ENCODE data around the gene CORO2B. TPM values are rescaled to one million over a fixed set of nuclear protein-coding genes. Genes with fewer than 3 reads are reported as not detected.

The CORO2B gene
- polyA plus RNA-seq, 3 donors from 2014 or later = not detected

DNA sequence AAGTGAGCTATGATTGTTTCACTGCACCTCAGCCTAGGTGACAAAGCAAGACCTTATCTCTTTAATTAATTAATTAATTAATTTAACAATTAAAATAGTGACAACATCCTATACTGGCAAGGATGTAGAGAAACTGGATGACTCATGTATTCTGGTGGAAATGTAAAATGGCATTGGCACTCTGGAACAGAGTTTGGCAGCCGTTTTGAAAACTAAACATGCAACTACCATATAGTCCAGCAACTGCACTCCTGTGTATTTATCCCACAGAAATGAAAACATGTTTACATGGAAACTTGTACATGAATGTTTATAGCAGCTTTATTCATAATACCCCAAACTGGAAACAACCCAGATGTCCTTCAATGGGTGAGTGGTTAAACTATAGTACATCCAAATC lies 185.3 kb downstream of the CORO2B start:
- Mint-ChIP-seq H3K27ac (no peak overlapping the region), H3K9me3 (no peaks in the 10 kb centered on the region), H3K27me3 (ENCODE audit: low read depth in 3 of 3) (peaks cover 4 to 29% (median 5%) of the 10 kb centered on the region in 3 donors), H3K36me3 (no peaks in the 10 kb centered on the region), H3K4me1 (no peaks in the 10 kb centered on the region), H3K4me3 (no peak overlapping the region)
- DNase-seq = no peak

DNA sequence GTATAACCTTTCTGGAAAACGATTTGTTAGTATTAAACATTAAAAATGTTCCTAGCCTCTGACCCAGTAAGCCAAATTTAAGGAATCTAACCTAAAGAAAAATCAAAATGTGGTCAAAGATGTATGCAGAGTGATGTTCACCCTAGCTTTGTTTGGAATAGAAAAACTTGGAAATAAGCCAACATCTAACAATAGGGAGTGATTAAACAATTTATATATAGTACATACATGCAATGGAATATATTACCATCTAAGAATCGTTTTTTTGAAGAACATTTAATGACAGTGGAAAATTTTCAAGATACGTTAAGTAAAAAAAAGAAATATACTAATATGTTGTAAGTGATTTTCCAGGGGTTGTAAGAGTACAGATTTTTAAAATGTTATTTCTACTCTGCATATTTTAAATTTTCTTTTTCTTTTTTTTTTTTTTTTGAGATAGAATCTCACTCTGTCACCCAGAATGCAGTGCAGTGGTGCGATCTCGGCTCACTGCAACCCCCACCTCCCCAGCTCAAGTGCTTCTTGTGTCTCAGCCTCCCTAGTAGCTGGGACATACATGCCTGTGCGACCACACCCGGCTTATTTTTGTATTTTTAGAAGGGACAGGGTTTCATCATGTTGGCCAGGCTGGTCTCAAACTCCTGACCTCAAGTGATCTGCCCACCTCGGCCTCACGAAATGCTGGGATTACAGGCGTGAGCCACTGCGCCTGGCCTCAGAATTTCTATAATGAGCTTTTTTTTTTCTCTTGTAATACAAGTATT lies 187.0 kb downstream of the CORO2B start:
- H3K36me3 Mint-ChIP-seq = no peaks in the 10 kb centered on the region
- H3K9me3 Mint-ChIP-seq = no peaks in the 10 kb centered on the region
- no peaks in the 10 kb centered on the region for H3K4me1 Mint-ChIP-seq
- no peak for DNase-seq
- peaks cover 5 to 24% (median 5%) of the 10 kb centered on the region in 3 donors for H3K27me3 Mint-ChIP-seq (ENCODE audit: low read depth in 3 of 3)
- H3K27ac Mint-ChIP-seq = no peak overlapping the region
- no peak overlapping the region for H3K4me3 Mint-ChIP-seq

DNA sequence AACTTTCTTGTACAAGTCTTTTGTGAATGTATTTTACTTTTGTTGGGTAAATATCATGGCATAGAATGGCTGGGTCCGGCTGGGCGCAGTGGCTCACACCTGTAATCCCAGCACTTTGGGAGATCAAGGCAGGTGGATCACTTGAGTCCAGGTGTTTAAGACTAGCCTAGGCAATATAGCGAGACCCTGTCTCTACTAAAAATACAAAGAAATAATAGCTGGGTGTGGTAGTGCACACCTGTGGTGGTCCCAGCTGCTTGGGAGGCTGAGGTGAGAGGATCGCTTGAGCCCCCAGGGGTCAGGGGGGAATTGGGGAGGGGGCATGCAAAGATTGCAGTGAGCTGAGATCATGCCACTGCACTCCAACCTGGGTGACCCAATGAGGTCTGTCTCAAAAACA lies 189.0 kb downstream of the CORO2B start:
- Mint-ChIP-seq H3K27ac (no peak overlapping the region), H3K9me3 (peaks cover 0 to 1% (median 0%) of the 10 kb centered on the region in 6 donors), H3K27me3 (ENCODE audit: low read depth in 3 of 3) (peaks cover 3 to 16% (median 7%) of the 10 kb centered on the region in 3 donors), H3K4me3 (no peak overlapping the region), H3K4me1 (no peaks in the 10 kb centered on the region), H3K36me3 (no peaks in the 10 kb centered on the region)
- no peak for DNase-seq

DNA sequence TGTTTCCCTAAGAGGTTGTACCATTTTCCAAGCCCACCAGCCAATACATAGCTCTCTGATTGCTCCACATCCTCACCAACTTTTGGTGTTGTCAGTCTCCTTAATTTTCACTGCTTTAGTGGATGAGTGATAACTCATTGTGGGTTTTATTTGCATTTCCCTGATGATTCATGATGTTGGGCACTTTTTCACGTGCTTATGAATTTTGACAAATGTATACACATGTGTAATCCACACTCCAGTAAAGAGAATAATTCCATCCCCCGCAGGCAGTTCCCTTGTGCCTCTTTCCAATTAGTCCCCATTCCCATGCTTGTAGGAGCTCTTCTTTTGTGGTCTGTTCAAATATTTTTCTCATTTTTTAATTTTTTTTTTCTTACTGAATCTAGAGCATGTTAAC lies 189.5 kb downstream of the CORO2B start:
- DNase-seq = no peak
- peaks cover 0 to 1% (median 0%) of the 10 kb centered on the region in 6 donors for H3K9me3 Mint-ChIP-seq
- peaks cover 3 to 16% (median 3%) of the 10 kb centered on the region in 3 donors for H3K27me3 Mint-ChIP-seq (ENCODE audit: low read depth in 3 of 3)
- no peaks in the 10 kb centered on the region for H3K4me1 Mint-ChIP-seq
- H3K36me3 Mint-ChIP-seq = no peaks in the 10 kb centered on the region
- H3K4me3 Mint-ChIP-seq = no peak overlapping the region
- H3K27ac Mint-ChIP-seq = no peak overlapping the region

DNA sequence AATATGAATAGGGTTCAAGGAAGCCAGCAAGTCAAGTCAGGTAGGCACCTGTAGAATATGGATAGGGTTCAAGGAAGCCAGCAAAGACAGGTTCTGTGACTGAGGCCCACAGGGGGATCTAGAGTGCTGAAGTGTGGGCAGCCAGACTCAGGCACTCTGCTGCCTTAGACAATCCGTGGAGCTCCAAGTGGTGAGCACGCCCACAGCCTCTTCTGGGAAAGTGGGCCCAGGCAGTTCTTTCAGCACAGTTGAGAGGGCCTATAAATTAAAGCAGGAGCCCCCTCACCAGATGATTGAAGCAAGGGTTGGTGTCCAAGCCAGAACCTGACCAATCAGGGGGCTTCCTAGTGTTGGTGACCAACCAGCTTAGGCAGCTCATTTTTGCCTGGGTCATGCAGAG lies 190.9 kb downstream of the CORO2B start:
- DNase-seq = no peak
- H3K36me3 Mint-ChIP-seq = no peaks in the 10 kb centered on the region
- no peak overlapping the region for H3K27ac Mint-ChIP-seq
- peaks cover 3 to 15% (median 4%) of the 10 kb centered on the region in 3 donors for H3K27me3 Mint-ChIP-seq (ENCODE audit: low read depth in 3 of 3)
- peaks cover 6 to 9% of the 10 kb centered on the region in 2 donors for H3K4me1 Mint-ChIP-seq
- H3K4me3 Mint-ChIP-seq = no peak overlapping the region
- H3K9me3 Mint-ChIP-seq = peaks cover 0 to 1% (median 0%) of the 10 kb centered on the region in 6 donors

DNA sequence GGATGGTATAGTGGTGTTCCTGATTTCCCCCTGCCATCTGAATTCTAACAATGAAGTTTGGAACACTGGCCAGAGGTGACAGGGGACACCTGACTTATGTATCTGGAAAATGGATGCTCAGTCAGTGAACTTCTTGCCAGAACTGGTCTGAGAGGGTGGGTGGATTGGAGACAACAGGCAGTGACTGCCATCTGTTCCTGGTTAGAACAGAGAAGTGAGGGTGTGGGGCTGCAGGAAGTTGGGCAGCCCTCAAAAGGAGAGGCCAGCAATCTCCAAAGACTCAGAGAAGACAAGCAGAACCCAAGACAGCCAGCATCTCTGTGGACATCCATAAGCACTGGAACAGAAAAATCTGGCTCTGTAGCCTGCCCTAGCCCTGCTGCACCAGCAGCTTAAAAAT lies 191.4 kb downstream of the CORO2B start:
- no peak for DNase-seq
- H3K27ac Mint-ChIP-seq = no peak overlapping the region
- no peaks in the 10 kb centered on the region for H3K36me3 Mint-ChIP-seq
- H3K4me1 Mint-ChIP-seq = peaks cover 10 to 14% of the 10 kb centered on the region in 2 donors
- H3K27me3 Mint-ChIP-seq (ENCODE audit: low read depth in 3 of 3) = peaks cover 3 to 15% (median 4%) of the 10 kb centered on the region in 3 donors
- H3K9me3 Mint-ChIP-seq = peaks cover 0 to 1% (median 0%) of the 10 kb centered on the region in 6 donors
- H3K4me3 Mint-ChIP-seq = no peak overlapping the region

DNA sequence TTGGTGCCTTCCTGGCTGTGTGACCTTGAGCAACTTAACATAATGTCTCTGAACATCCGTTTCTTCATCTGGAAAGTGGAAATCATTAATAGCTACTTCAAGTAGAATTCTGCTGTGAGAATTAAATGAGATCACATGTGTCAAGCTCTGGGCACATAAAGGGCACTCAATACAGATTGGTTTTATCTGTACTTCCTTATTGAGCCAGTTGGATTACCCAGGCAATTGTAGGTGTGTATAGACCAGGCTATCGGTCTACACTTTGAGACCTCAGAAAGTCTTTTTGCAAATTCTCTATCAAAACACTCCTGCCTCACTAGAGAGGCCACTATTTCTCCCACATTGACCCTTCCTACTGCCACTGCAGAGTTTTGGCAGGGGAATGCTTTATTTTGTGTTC lies 194.2 kb downstream of the CORO2B start:
- H3K4me1 Mint-ChIP-seq = peaks cover 38 to 40% of the 10 kb centered on the region in 2 donors
- H3K27me3 Mint-ChIP-seq (ENCODE audit: low read depth in 3 of 3) = peaks cover 4 to 13% (median 7%) of the 10 kb centered on the region in 3 donors
- peaks cover 0 to 1% (median 0%) of the 10 kb centered on the region in 6 donors for H3K9me3 Mint-ChIP-seq
- no peak overlapping the region for H3K27ac Mint-ChIP-seq
- H3K4me3 Mint-ChIP-seq = no peak overlapping the region
- DNase-seq = no peak
- H3K36me3 Mint-ChIP-seq = peaks cover 0 to 2% (median 0%) of the 10 kb centered on the region in 3 donors

DNA sequence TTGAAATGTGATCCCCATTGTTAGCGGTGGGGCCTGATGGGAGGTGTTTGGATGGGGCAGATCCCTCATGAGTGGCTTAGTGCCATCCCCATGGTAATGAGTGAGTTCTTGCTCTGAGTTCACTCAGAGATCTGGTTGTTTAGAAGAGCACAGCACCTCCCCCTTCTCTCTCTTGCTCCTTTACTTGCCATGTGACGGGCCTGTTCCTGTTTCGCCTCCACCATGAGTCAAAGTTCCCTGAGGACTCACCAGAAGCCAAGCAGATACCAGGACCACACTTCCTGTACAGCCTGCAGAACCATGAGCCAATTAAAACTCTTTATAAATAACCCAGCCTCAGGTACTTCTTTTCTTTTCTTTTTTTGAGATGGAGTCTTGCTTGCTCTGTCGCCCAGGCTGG lies 195.3 kb downstream of the CORO2B start:
- Mint-ChIP-seq H3K4me1 (peaks cover 38 to 46% of the 10 kb centered on the region in 2 donors), H3K9me3 (peaks cover 0 to 1% (median 0%) of the 10 kb centered on the region in 6 donors), H3K36me3 (peaks cover 5 to 12% (median 5%) of the 10 kb centered on the region in 3 donors), H3K27ac (peak overlapping the region in 1 of 6 donors; percentile 23), H3K4me3 (no peak overlapping the region), H3K27me3 (ENCODE audit: low read depth in 3 of 3) (peaks cover 4 to 7% (median 5%) of the 10 kb centered on the region in 3 donors)
- DNase-seq = no peak

DNA sequence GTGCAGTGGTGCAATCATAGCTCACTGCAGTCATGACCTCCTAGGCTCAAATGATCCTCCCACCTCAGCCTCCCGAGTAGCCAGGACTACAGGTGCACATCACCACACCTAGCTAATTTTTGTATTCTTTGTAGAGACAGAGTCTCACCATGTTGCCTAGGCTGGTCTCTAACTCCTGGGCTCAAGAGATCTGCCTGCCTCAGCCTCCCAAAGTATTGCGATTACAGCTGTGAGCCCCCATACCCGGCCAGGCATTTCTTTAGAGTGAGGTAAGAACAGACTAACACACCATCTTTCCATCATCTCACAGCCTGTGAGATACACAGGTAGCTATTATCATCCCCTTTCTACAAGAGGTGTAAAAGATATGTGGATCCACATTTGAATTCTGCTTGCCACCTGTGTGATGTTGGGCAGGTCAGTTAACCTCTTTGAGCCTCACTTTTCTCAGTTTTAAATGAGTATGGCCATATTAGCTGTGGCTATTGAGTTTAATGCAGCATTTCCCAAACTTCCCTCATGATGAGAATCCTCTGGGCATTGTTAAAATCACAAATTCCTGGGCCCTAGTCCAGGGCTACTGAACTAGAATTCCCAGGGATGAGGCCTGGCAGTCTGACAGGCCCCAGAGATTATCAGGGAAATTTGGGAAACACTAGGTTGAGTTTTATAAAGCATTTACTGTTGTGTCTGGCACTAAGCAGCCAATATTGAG lies 195.9 kb downstream of the CORO2B start:
- peaks cover 38 to 46% of the 10 kb centered on the region in 2 donors for H3K4me1 Mint-ChIP-seq
- H3K27ac Mint-ChIP-seq = peak overlapping the region in 2 of 6 donors; percentile 30 to 32
- DNase-seq = no peak
- peaks cover 4 to 7% (median 5%) of the 10 kb centered on the region in 3 donors for H3K27me3 Mint-ChIP-seq (ENCODE audit: low read depth in 3 of 3)
- no peak overlapping the region for H3K4me3 Mint-ChIP-seq
- peaks cover 0 to 1% (median 0%) of the 10 kb centered on the region in 6 donors for H3K9me3 Mint-ChIP-seq
- H3K36me3 Mint-ChIP-seq = peaks cover 7 to 12% (median 8%) of the 10 kb centered on the region in 3 donors

DNA sequence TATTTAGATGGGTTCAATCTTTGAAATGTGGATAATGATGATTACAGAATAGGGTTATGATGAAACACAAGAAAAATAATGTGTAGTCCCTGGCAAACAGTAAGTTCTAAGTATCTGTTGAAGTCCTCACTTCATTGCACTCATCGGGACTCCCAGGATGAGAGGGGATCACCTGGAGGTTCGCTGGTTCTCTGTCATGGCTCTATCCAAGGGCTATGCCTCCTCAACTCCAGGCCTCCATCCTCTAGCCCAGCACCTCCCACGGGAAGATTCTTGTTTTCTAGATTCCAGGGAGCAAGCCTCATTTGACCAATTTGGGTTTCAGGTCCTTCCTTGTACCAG lies 196.4 kb downstream of the CORO2B start:
- peaks cover 10 to 15% (median 12%) of the 10 kb centered on the region in 3 donors for H3K36me3 Mint-ChIP-seq
- H3K9me3 Mint-ChIP-seq = peaks cover 0 to 1% (median 0%) of the 10 kb centered on the region in 6 donors
- no peak overlapping the region for H3K4me3 Mint-ChIP-seq
- peaks cover 38 to 46% of the 10 kb centered on the region in 2 donors for H3K4me1 Mint-ChIP-seq
- H3K27me3 Mint-ChIP-seq (ENCODE audit: low read depth in 3 of 3) = peaks cover 4 to 5% (median 4%) of the 10 kb centered on the region in 3 donors
- peak overlapping the region in 2 of 6 donors; percentile 32 to 81 for H3K27ac Mint-ChIP-seq
- no peak for DNase-seq

DNA sequence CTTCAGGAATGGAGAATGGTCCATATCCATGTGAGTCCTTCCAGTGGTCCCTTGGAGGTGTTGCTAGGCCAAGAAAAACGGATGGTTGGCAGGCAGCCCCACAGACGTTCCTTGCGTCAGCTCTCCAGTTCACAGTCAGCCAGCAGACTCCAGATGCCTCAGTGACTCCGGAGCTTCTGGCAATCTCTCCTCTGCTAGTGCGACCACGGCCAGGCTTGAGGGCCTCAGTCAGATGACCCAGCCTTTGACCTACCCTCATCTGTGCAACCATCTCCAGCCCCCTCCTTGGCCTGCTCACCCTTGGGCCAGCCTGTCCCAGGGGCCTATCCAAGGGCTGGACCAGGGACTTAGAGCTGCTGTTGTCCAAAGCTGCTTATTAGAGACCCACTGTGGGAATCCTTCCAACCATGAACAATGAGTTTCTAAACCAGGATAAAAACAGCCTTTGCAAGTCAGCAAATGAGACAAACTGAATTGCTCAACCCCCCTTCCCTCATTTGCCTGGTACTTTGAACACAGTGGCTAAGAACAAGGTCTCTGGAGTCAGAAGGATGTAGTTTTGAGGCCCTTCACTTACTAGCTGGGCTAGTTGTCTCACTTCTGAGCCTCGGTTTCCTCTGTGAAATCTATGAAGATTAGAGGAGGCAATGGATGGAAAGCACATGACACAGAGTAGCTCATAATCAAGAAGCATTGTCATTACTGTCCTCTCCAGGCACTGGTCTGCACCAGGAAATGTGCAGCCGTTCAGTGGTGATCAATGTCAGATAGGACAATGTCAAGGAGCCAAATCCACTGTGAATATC lies 197.1 kb downstream of the CORO2B start:
- H3K9me3 Mint-ChIP-seq = peaks cover 0 to 1% (median 0%) of the 10 kb centered on the region in 6 donors
- peak overlapping the region; percentile 51 to 67 (median 62) for H3K4me3 Mint-ChIP-seq
- peaks cover 12 to 18% (median 13%) of the 10 kb centered on the region in 3 donors for H3K36me3 Mint-ChIP-seq
- peak overlapping the region; percentile 69 to 90 (median 80) for H3K27ac Mint-ChIP-seq
- peaks cover 3 to 4% (median 4%) of the 10 kb centered on the region in 3 donors for H3K27me3 Mint-ChIP-seq (ENCODE audit: low read depth in 3 of 3)
- peak in 2 of 3 donors; percentile 22 to 36 for DNase-seq
- peaks cover 40 to 49% of the 10 kb centered on the region in 2 donors for H3K4me1 Mint-ChIP-seq

DNA sequence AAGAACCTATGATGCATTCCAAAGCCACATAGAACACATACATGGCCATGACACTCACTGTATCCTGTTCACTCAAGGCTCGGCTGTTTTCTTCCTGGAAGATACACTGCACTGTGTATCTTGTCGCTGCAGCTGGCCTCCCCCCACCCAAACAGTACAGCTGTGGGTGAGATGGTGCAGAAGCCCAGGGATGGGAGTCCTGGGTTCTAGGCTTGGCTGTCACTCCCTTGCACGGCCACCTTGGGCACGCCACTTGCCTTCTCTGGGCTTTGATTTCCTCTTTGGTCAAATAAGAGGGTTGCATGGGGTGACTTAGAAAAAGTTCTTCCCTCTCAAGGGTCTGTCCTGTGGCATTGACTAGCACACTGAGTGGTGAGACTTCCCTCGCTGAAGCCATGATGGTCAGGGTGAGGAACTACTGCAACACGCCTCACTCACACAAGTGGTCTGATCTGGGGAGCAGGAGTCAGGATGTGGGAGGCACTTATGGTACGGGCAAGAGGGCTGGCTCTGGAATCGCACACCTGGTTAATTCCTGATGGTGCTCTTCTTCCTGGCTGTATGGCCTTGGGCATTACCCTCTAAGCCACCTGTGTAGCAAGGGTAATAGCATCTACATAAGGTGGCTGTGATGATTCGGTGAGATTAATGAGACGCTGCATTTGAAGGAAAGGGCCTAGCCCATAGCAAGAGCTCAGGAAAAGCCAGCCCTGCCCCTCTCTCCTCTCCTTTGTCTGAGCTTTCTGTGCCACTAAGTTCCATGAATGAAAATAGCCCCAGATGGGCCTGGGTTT lies 197.9 kb downstream of the CORO2B start:
- H3K36me3 Mint-ChIP-seq = peaks cover 12 to 18% (median 13%) of the 10 kb centered on the region in 3 donors
- H3K27me3 Mint-ChIP-seq (ENCODE audit: low read depth in 3 of 3) = peaks cover 2 to 4% (median 3%) of the 10 kb centered on the region in 3 donors
- peak overlapping the region; percentile 50 to 64 (median 58) for H3K4me3 Mint-ChIP-seq
- no peaks in the 10 kb centered on the region for H3K9me3 Mint-ChIP-seq
- H3K27ac Mint-ChIP-seq = peak overlapping the region; percentile 69 to 90 (median 80)
- peak in 1 of 3 donors; percentile 35 for DNase-seq
- peaks cover 48 to 57% of the 10 kb centered on the region in 2 donors for H3K4me1 Mint-ChIP-seq

Measured in immature natural killer cell (primary cell).